Islet of Langerhans (tissue), 1 donor: ENCODE measurements around the gene DOCK3.
"Not testable (repeated sequence)": the region's sequence is repeated elsewhere in the genome, so short reads cannot be mapped to it uniquely, and the experiment has no call there.

Experiments
- FAIRE-seq: peaks from one replicate; lab custom pipeline; 2011; peaks lifted over from hg19 to GRCh38; lab: Jason Lieb, UNC

The DOCK3 gene

GRCh38 chr3:50676031-50676705 lies 1.4 kb downstream of the DOCK3 start:
- FAIRE-seq = no peak

GRCh38 chr3:50687127-50687751 lies 12.5 kb downstream of the DOCK3 start:
- peak; percentile 30 for FAIRE-seq

DNA sequence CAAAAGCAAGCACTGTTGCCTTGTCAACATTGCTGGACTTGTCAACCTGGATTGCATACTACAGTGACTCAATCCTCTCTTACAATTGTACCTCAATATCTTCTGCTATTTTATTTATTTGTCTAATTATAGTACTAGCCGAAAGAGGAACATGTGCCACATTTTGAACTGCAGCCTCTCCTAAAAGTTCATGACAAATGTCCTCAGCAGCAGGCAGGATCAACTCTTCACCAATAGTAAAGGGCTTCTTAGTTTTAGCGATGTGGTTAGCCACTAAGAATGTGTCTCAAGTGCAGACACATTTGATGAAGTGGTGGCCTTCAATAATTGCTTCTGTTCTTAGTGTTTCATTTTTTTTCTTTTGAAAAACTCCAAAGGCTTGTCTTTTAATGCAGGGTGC lies 13.2 kb downstream of the DOCK3 start:
- FAIRE-seq = no peak

DNA sequence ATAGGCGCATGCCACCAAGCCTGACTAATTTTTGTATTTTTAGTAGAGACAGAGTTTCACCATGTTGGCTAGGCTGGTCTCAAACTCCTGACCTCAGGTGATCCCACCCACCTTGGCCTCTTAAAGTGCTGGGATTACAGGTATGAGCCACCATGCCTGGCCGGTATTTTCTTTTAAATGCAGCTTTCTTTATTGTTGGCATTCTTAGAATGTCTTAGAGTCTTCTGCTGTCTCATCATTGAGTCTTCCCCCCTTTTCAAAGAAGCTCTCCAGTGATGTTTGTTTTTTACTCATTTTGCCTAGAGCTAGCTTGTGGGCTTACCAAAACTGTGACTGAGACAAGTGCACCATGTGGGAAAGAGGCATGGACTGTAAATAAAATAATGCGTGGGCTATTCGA lies 13.9 kb downstream of the DOCK3 start:
- not testable (repeated sequence) for FAIRE-seq

- FAIRE-seq = no peak
Observed at GRCh38 chr3:50689558-50689957, 14.8 kb downstream of the DOCK3 start.

GRCh38 chr3:50695031-50695430 lies 20.3 kb downstream of the DOCK3 start:
- FAIRE-seq = no peak

GRCh38 chr3:50696276-50696675 lies 21.5 kb downstream of the DOCK3 start:
- no peak for FAIRE-seq

DNA sequence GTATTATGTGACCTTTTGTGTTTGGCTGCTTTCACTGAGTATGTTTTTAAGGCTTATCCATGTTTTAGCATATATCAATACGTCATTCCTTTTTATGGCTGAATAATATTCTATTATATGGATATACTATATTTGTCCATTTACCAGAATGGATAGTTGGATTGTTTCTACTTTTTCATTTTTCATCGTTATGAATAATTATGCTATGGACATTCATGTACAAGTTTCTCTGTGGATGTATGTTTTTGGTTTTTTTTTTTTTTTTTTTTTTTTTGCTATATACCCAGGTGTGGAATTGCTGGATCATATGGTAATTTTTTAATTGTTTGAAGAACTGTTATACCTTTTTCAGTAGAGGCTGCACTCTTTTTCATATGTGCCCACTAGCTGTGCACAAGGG lies 23.5 kb downstream of the DOCK3 start:
- FAIRE-seq = peak; percentile 43

- FAIRE-seq = no peak
Observed at GRCh38 chr3:50708620-50709019, 33.9 kb downstream of the DOCK3 start.

DNA sequence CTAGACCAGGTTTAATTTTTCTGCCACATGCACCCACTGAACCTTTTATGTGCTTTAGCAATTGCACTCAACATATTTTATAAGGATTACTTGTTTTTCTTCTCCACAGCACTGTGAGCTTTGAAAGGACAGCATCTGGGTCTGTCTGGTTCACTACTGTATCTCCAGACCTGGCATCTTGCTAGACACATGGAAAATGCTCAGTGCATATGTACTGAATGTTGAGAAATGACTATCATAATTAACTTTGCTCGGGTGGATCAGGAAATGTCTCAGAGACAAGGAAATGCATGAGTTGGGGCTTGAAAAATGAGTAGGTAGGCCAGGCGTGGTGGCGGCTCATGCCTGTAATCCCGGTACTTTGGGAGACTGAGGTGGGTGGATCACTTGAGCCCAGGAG lies 40.2 kb downstream of the DOCK3 start:
- FAIRE-seq = no peak

DNA sequence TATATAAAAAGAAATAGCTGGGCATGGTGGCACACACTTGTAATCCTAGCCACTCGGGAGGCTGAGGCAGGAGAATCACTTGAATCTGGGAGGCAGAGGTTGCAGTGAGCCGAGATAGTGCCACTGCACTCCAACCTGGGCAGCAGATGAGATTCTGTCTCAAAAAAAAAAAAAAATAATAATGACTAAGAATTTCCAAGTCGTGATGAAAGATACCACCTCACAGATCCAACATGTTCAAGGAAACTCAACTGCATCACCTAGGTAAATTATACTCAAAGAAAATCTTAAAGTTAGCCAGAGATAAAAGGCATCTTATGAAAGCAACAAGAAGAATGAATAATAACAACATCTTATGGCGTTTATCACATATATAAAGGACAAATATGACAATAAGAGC lies 50.1 kb downstream of the DOCK3 start:
- no peak for FAIRE-seq

DNA sequence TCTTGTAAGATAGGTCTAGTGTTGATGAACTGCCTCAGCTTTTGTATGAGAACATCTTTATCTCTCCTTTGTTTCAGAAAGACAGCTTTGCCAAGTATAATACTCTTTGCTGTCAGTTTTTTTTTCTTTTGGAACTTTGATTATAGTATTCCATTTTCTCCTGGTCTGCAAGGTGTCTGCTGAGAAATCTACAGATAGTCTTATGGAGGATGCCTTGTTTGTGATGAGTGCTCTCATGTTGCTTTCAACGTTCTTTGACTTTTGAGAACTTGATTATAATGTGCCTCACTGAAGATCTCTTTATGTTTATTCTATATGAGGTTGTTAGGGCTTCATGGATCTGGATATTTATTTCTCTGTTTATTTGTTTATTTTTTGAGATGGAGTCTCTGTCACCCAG lies 60.3 kb downstream of the DOCK3 start:
- FAIRE-seq = no peak

DNA sequence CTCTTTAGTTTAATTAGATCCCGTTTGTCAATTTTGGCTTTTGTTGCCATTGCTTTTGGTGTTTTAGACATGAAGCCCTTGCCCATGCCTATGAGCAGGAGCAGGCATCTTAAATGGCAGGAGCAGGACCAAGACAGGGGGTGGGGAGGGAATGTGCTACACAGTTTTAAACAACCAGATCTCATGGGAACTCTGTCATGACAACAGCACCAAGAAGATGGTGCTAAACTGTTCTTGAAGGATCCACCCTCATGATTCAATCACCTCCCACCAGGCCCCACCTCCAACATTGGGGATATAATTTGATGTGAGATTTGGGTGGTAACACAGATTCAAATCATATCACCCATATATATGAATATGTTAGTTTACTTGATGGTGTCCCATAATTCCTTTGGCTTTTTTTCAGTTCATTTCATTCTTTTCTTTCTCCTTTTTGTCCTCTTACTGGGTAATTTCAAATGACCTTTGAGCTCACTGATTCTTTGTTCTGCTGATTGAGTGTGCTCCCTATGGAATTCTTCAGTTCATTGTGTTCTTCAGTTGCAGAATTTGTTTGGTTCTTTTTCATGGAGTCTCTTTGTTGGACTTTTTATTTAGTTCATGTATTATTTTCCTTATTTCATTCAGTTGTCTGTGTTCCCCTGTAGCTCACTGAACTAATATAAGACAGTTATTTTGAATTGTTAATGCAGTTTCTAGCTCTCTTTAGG lies 62.6 kb downstream of the DOCK3 start:
- FAIRE-seq = no peak

- FAIRE-seq = no peak
Observed at GRCh38 chr3:50737906-50738598, 63.3 kb downstream of the DOCK3 start.

DNA sequence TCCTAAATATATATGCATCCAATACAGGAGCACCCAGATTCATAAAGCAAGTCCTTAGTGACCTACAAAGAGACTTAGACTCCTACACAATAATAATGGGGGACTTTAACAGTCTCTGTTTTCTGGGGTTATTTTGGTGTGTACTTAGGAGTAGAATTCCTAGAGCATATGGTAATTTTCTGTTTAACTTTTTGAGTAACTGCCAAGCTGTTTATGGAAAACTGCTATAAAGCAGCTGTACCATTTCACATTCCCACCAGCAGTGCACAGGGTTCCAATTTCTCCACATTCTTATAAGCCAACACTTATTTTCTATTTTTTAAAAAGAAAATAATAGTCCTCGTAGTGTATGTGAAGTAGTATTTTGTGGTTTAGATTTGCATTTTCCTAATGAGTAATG lies 68.9 kb downstream of the DOCK3 start:
- no peak for FAIRE-seq

- no peak for FAIRE-seq
Observed at GRCh38 chr3:50749822-50750221, 75.1 kb downstream of the DOCK3 start.

DNA sequence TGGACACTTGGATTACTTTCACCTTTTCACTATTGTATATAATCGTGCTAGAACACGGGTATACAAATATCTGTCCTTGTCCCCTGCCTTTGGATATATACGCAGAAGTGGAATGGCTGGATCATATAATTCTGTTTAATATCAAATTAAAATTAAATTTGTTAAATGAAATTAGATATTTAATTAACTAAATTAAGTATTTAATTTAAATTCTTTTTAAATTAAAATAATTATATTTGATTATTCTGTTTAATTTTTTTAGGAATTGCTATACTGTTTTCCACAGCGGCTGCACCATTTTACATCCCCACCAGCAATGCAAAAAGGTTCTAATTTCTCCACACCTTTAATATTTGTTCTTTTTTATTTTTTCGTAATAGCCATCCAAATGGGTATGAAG lies 84.3 kb downstream of the DOCK3 start:
- FAIRE-seq = no peak

GRCh38 chr3:50777680-50778079 lies 103.0 kb downstream of the DOCK3 start:
- no peak for FAIRE-seq

- FAIRE-seq = not testable (repeated sequence)
Observed at GRCh38 chr3:50781766-50782165, 107.0 kb downstream of the DOCK3 start.

GRCh38 chr3:50786631-50787030 lies 111.9 kb downstream of the DOCK3 start:
- no peak for FAIRE-seq

- not testable (repeated sequence) for FAIRE-seq
Observed at GRCh38 chr3:50790894-50791293, 116.2 kb downstream of the DOCK3 start.

GRCh38 chr3:50792568-50792967 lies 117.8 kb downstream of the DOCK3 start:
- no peak for FAIRE-seq

DNA sequence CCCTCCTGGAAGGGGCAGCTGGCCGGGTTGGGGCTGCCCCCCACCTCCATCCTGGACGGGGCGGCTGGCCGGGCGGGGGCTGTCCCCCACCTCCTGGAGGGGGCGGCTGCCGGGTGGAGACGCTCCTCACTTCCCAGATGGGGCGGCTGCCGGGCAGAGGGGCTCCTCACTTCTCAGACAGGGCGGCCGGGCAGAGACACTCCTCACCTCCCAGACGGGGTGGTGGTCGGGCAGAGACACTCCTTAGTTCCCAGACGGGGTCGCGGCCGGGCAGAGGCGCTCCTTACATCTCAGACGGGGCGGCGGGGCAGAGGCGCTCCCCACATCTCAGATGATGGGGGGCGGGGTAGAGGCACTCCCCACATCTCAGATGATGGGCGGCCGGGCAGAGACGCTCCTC lies 129.1 kb downstream of the DOCK3 start:
- not testable (repeated sequence) for FAIRE-seq
